Neural cell (in vitro differentiated cells): ENCODE results near the gene UNC79. TPM values are rescaled to one million over a fixed set of nuclear protein-coding genes. Genes with fewer than 3 reads are reported as not detected.

ENCODE experiments used
- H2AFZ ChIP-seq: fragments of 200-600, 300-800 bp; sonication (generic), shearing (Covaris generic); 2 replicates; pipeline ENCODE4 v1.6.0; 2014; ENCODE audit warnings: low read depth, mild to moderate bottlenecking, antibody characterized with exemption, low read length, moderate library complexity
- H3F3A ChIP-seq: fragments of 200-600 bp; shearing (Covaris generic); 2 replicates; pipeline ENCODE4 v1.6.1; 2016; ENCODE audit warnings: mild to moderate bottlenecking, moderate library complexity, mixed read lengths, antibody characterized with exemption, low read length; ENCODE audit not compliant: insufficient read depth, poor library complexity, severe bottlenecking
- H3K27ac ChIP-seq: fragments of 200-600, 300-800 bp; sonication (generic), shearing (Covaris generic); 2 replicates; pipeline ENCODE4 v1.5.1; 2014; ENCODE audit warnings: mild to moderate bottlenecking, low read length, moderate library complexity
- H3K27me3 ChIP-seq: fragments of 300-800, 200-600 bp; sonication (generic), shearing (Covaris generic); 2 replicates; pipeline ENCODE4 v1.6.0; 2014; ENCODE audit warnings: mild to moderate bottlenecking, low read depth, low read length, moderate library complexity; ENCODE audit not compliant: insufficient read depth
- H3K36me3 ChIP-seq: fragments of 300-800, 200-600 bp; sonication (generic), shearing (Covaris generic); 2 replicates; pipeline ENCODE4 v1.5.1; 2014; ENCODE audit warnings: mild to moderate bottlenecking, antibody characterized with exemption, low read length, moderate library complexity; ENCODE audit not compliant: insufficient read depth
- H3K4me2 ChIP-seq: fragments of 300-800, 200-600 bp; sonication (generic), shearing (Covaris generic); 2 replicates; pipeline ENCODE4 v1.6.0; 2014; ENCODE audit warnings: mild to moderate bottlenecking, low read length
- H3K4me3 ChIP-seq: fragments of 300-800, 200-600 bp; sonication (generic), shearing (Covaris generic); 2 replicates; pipeline ENCODE4 v1.5.1; 2014; ENCODE audit warnings: mild to moderate bottlenecking, low read length, moderate library complexity
- H3K79me2 ChIP-seq: fragments of 200-600 bp; shearing (Covaris generic); replicated peaks from 2 replicates; pipeline ENCODE4 v1.6.0; 2014; ENCODE audit warnings: mild to moderate bottlenecking, low read length, moderate library complexity; ENCODE audit not compliant: insufficient read depth
- H3K9ac ChIP-seq: fragments of 300-800, 200-600 bp; sonication (generic), shearing (Covaris generic); 2 replicates; pipeline ENCODE4 v1.6.1; 2016; ENCODE audit warnings: mild to moderate bottlenecking, low read length, mixed read lengths
- H3K9me2 ChIP-seq: fragments of 200-600 bp; shearing (Covaris generic); 2 replicates; pipeline ENCODE4 v1.6.1; 2016; ENCODE audit warnings: mild to moderate bottlenecking, low read length, mixed read lengths; ENCODE audit not compliant: insufficient read depth
- H3K9me3 ChIP-seq: fragments of 200-600, 300-800 bp; sonication (generic), shearing (Covaris generic); 2 replicates; pipeline ENCODE4 v1.6.1; 2016; ENCODE audit warnings: mild to moderate bottlenecking, mixed run types, low read length, moderate library complexity, mixed read lengths
- H4K20me1 ChIP-seq: fragments of 200-600 bp; shearing (Covaris generic); 2 replicates; pipeline ENCODE4 v1.6.1; 2016; ENCODE audit warnings: mild to moderate bottlenecking, mixed run types; ENCODE audit not compliant: insufficient read depth
- EP300 ChIP-seq: fragments of 450-650 bp; conservative IDR thresholded peaks from 2 replicates; pipeline ENCODE4 v1.6.1; 2014; ENCODE audit warnings: antibody characterized with exemption, mild to moderate bottlenecking, moderate library complexity; ENCODE audit not compliant: poor library complexity, severe bottlenecking
- EZH2 ChIP-seq: fragments of 200-600, 300-800 bp; shearing (Covaris generic), sonication (generic); IDR thresholded peaks from 2 replicates; pipeline ENCODE4 v1.6.1; 2014; ENCODE audit warnings: antibody characterized with exemption, low read length, borderline replicate concordance, mild to moderate bottlenecking; ENCODE audit not compliant: insufficient read depth, poor library complexity, severe bottlenecking
- MXI1 ChIP-seq: fragments of 450-650 bp; conservative IDR thresholded peaks from 2 replicates; pipeline ENCODE4 v1.6.1; 2014; ENCODE audit warnings: antibody characterized with exemption, mild to moderate bottlenecking; ENCODE audit not compliant: poor library complexity, severe bottlenecking
- POLR2AphosphoS5 ChIP-seq: IDR thresholded peaks from 2 replicates; pipeline ENCODE4 v1.6.1; 2012
- RAD21 ChIP-seq: fragments of 450-650 bp; conservative IDR thresholded peaks from 2 replicates; pipeline ENCODE4 v1.6.1; 2014; ENCODE audit warnings: antibody characterized with exemption, mild to moderate bottlenecking, moderate library complexity
- SMC3 ChIP-seq: fragments of 450-650 bp; conservative IDR thresholded peaks from 2 replicates; pipeline ENCODE4 v1.6.1; 2014; ENCODE audit warnings: antibody characterized with exemption, mild to moderate bottlenecking, moderate library complexity; ENCODE audit not compliant: poor library complexity
- TAF1 ChIP-seq: IDR thresholded peaks from 2 replicates; pipeline ENCODE4 v1.6.1; 2012; ENCODE audit warnings: low read depth
- polyA plus RNA-seq: library from polyadenylated mRNA; depleted of rRNA; stranded (reverse); fragments of >200 nt; gene quantifications from 2 replicates; pipeline ENCODE4 v1.2.3, GENCODE V29; 2014
- TF ChIP-seq, protein P1 (sequence below): fragments of 450-650 bp; IDR thresholded peaks from 2 replicates; pipeline ENCODE4 v1.5.1; 2014; ENCODE audit warnings: antibody characterized with exemption, mild to moderate bottlenecking, moderate library complexity; ENCODE audit not compliant: poor library complexity, severe bottlenecking
- TF ChIP-seq, protein P2 (sequence below): IDR thresholded peaks from 2 replicates; pipeline ENCODE4 v1.6.1; 2012; ENCODE audit warnings: borderline replicate concordance

UNC79 gene
- polyA plus RNA-seq, 1 donor from 2014 or later: 22.6 TPM

DNA sequence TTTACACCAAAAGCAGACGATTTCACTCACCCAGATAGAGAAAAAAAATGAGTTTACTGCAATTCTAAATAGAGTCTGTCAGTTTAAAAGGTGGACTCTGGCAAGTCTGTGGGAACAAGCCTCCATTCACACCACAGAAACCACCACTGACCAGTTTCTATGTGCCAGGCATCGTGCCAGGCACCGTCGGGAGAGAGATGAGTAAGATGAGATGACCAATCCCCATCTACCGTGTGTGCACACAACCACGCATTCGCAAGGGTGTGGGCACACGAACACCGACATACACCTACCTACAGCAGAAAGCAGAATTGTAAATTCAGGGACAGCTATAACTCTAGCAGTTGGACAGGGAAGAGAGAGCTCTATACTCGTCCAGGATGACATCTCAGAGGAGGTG is 299.3 kb downstream of the UNC79 start:
- H3K9ac ChIP-seq: no peak overlapping the region

DNA sequence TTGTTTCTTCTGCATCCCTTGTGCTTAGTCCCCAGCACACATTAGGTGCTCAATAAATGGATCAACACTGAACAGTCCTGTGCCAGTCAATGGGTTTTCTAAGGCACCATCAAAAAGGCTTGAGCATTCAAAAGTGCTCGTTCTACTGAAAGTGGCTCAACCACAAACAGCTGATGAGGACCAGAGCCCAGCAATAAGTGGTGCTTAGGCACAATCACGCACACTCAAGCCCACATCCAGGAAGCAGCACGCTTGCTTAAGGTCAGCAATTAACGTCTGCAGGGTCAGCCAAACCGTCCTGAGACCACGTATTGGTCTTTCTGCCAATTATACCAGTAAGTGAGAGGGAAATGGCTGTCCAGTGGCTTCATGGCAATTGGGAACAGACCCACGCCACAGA is 301.0 kb downstream of the UNC79 start:
- Histone ChIP-seq H3K9me2 (no peaks in the 10 kb centered on the region), H2AFZ (no peak overlapping the region), H3K9ac (no peak overlapping the region), H3K79me2 (no peaks in the 10 kb centered on the region), H3K4me3 (no peak overlapping the region), H3K36me3 (no peaks in the 10 kb centered on the region), H3K9me3 (no peaks in the 10 kb centered on the region), H4K20me1 (no peaks in the 10 kb centered on the region), H3F3A (no peaks in the 10 kb centered on the region), H3K27me3 (no peaks in the 10 kb centered on the region), H3K27ac (no peak overlapping the region), H3K4me2 (no peak overlapping the region)
- TF ChIP-seq TAF1 (no peak), EP300 (no peak), SMC3 (no peak), POLR2AphosphoS5 (no peak), RAD21 (no peak), EZH2 (no peak), MXI1 (no peak)
- TF ChIP-seq, protein P1, sequence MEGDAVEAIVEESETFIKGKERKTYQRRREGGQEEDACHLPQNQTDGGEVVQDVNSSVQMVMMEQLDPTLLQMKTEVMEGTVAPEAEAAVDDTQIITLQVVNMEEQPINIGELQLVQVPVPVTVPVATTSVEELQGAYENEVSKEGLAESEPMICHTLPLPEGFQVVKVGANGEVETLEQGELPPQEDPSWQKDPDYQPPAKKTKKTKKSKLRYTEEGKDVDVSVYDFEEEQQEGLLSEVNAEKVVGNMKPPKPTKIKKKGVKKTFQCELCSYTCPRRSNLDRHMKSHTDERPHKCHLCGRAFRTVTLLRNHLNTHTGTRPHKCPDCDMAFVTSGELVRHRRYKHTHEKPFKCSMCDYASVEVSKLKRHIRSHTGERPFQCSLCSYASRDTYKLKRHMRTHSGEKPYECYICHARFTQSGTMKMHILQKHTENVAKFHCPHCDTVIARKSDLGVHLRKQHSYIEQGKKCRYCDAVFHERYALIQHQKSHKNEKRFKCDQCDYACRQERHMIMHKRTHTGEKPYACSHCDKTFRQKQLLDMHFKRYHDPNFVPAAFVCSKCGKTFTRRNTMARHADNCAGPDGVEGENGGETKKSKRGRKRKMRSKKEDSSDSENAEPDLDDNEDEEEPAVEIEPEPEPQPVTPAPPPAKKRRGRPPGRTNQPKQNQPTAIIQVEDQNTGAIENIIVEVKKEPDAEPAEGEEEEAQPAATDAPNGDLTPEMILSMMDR: no peak
- TF ChIP-seq, protein P2, sequence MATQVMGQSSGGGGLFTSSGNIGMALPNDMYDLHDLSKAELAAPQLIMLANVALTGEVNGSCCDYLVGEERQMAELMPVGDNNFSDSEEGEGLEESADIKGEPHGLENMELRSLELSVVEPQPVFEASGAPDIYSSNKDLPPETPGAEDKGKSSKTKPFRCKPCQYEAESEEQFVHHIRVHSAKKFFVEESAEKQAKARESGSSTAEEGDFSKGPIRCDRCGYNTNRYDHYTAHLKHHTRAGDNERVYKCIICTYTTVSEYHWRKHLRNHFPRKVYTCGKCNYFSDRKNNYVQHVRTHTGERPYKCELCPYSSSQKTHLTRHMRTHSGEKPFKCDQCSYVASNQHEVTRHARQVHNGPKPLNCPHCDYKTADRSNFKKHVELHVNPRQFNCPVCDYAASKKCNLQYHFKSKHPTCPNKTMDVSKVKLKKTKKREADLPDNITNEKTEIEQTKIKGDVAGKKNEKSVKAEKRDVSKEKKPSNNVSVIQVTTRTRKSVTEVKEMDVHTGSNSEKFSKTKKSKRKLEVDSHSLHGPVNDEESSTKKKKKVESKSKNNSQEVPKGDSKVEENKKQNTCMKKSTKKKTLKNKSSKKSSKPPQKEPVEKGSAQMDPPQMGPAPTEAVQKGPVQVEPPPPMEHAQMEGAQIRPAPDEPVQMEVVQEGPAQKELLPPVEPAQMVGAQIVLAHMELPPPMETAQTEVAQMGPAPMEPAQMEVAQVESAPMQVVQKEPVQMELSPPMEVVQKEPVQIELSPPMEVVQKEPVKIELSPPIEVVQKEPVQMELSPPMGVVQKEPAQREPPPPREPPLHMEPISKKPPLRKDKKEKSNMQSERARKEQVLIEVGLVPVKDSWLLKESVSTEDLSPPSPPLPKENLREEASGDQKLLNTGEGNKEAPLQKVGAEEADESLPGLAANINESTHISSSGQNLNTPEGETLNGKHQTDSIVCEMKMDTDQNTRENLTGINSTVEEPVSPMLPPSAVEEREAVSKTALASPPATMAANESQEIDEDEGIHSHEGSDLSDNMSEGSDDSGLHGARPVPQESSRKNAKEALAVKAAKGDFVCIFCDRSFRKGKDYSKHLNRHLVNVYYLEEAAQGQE: no peak

More for the DNA sequence above, 299.3 kb downstream of the UNC79 start:
- no peak overlapping the region for H3K27ac ChIP-seq
- no peaks in the 10 kb centered on the region for H4K20me1 ChIP-seq
- H3K4me3 ChIP-seq: no peak overlapping the region
- no peaks in the 10 kb centered on the region for H3K9me2 ChIP-seq
- TF ChIP-seq TAF1 (no peak), POLR2AphosphoS5 (no peak), MXI1 (no peak), EP300 (no peak), SMC3 (no peak), EZH2 (no peak), RAD21 (no peak)
- TF ChIP-seq, protein P2: no peak
- TF ChIP-seq, protein P1: no peak
- H3K79me2 ChIP-seq: no peaks in the 10 kb centered on the region
- H3K27me3 ChIP-seq: no peaks in the 10 kb centered on the region
- H2AFZ ChIP-seq: no peak overlapping the region
- no peaks in the 10 kb centered on the region for H3K36me3 ChIP-seq
- no peaks in the 10 kb centered on the region for H3K9me3 ChIP-seq
- H3F3A ChIP-seq: no peaks in the 10 kb centered on the region
- H3K4me2 ChIP-seq: no peak overlapping the region
